GM18520 (cell line): ENCODE results near the gene INTS14.

Experiments used
- ATAC-seq: cut with Tn5 transposase; IDR thresholded peaks from one replicate; pipeline ENCODE4 v1.9.1; 2021; ENCODE audit not compliant: unreplicated experiment

INTS14 gene

GRCh38 chr15:65610871-65611718 is at the start of gene INTS14:
Gene INTS14 (minus strand): TSS chr15:65611131. CDS start chr15:65607380, 3,751 bp downstream.
- ATAC-seq = peak; percentile 91

- no peak for ATAC-seq
Measured at GRCh38 chr15:65659502-65660052, 48.6 kb upstream of the INTS14 start.

- ATAC-seq = no peak
Measured at GRCh38 chr15:65655457-65655856, 44.5 kb upstream of the INTS14 start.

- no peak for ATAC-seq
Measured at GRCh38 chr15:65655026-65655425, 44.1 kb upstream of the INTS14 start.

GRCh38 chr15:65653801-65654521 is 43.0 kb upstream of the INTS14 start:
- ATAC-seq = no peak

- no peak for ATAC-seq
Measured at GRCh38 chr15:65653341-65653740, 42.4 kb upstream of the INTS14 start.

- no peak for ATAC-seq
Measured at GRCh38 chr15:65651831-65652749, 41.2 kb upstream of the INTS14 start.

GRCh38 chr15:65651042-65651322 is 40.1 kb upstream of the INTS14 start:
- no peak for ATAC-seq

GRCh38 chr15:65650312-65651041 is 39.5 kb upstream of the INTS14 start:
- no peak for ATAC-seq

GRCh38 chr15:65646486-65646885 is 35.6 kb upstream of the INTS14 start:
- ATAC-seq = no peak

GRCh38 chr15:65645392-65645791 is 34.5 kb upstream of the INTS14 start:
- no peak for ATAC-seq

GRCh38 chr15:65644282-65644681 is 33.4 kb upstream of the INTS14 start:
- ATAC-seq = no peak

GRCh38 chr15:65642594-65642993 is 31.7 kb upstream of the INTS14 start:
- no peak for ATAC-seq

- no peak for ATAC-seq
Measured at GRCh38 chr15:65641768-65642475, 31.0 kb upstream of the INTS14 start.

GRCh38 chr15:65639509-65639908 is 28.6 kb upstream of the INTS14 start:
- no peak for ATAC-seq

- no peak for ATAC-seq
Measured at GRCh38 chr15:65638681-65639089, 27.8 kb upstream of the INTS14 start.

GRCh38 chr15:65638109-65638508 is 27.2 kb upstream of the INTS14 start:
- no peak for ATAC-seq

GRCh38 chr15:65634356-65634755 is 23.4 kb upstream of the INTS14 start:
- no peak for ATAC-seq

- no peak for ATAC-seq
Measured at GRCh38 chr15:65633752-65634151, 22.8 kb upstream of the INTS14 start.
